KMS-11 (cell line): ENCODE results near the gene AKNA.

Source experiments
- H2AFZ ChIP-seq: fragments of 200-600 bp; sonication (generic); 2 replicates; pipeline ENCODE4 v1.6.1; 2016; ENCODE audit warnings: antibody characterized with exemption, mixed run types, low read depth
- H3K27ac ChIP-seq: fragments of 200-600 bp; sonication (generic); 2 replicates; pipeline ENCODE4 v1.6.1; 2016; ENCODE audit warnings: mild to moderate bottlenecking, mixed run types
- H3K27me3 ChIP-seq: fragments of 200-600 bp; sonication (generic); 2 replicates; pipeline ENCODE4 v1.6.1; 2017; ENCODE audit warnings: mild to moderate bottlenecking, low read depth, mixed run types, moderate library complexity; ENCODE audit not compliant: insufficient read depth
- H3K36me3 ChIP-seq: fragments of 200-600 bp; sonication (generic); 2 replicates; pipeline ENCODE4 v1.6.1; 2017; ENCODE audit warnings: mild to moderate bottlenecking, mixed run types; ENCODE audit not compliant: insufficient read depth
- H3K4me1 ChIP-seq: fragments of 200-600 bp; sonication (generic); 2 replicates; pipeline ENCODE4 v1.6.1; 2016; ENCODE audit warnings: mild to moderate bottlenecking, low read depth, mixed run types; ENCODE audit not compliant: poor library complexity, severe bottlenecking
- H3K4me2 ChIP-seq: fragments of 200-600 bp; sonication (generic); 2 replicates; pipeline ENCODE4 v1.7.0; 2016; ENCODE audit warnings: mild to moderate bottlenecking, mixed run types
- H3K4me3 ChIP-seq: fragments of 200-600 bp; sonication (generic); IDR thresholded peaks from 2 replicates; pipeline ENCODE4 v1.6.1; 2017; ENCODE audit warnings: low read depth, low read length, mixed read lengths; ENCODE audit not compliant: insufficient read depth
- H3K79me2 ChIP-seq: fragments of 200-600 bp; sonication (generic); 2 replicates; pipeline ENCODE4 v1.6.1; 2016; ENCODE audit warnings: low read depth, mixed run types; ENCODE audit not compliant: insufficient read depth
- H3K9ac ChIP-seq: fragments of 200-600 bp; sonication (generic); 2 replicates; pipeline ENCODE4 v1.6.1; 2016; ENCODE audit warnings: mild to moderate bottlenecking, mixed run types
- H4K20me1 ChIP-seq: fragments of 200-600 bp; sonication (generic); 2 replicates; pipeline ENCODE4 v1.6.1; 2016; ENCODE audit warnings: mild to moderate bottlenecking, mixed run types; ENCODE audit not compliant: insufficient read depth
- TF ChIP-seq, protein P1 (sequence below): fragments of 200-600 bp; sonication (generic); conservative IDR thresholded peaks from 2 replicates; pipeline ENCODE4 v1.6.1; 2017; ENCODE audit warnings: low read depth, mild to moderate bottlenecking, antibody characterized with exemption, low read length, moderate library complexity, mixed read lengths

AKNA gene

DNA sequence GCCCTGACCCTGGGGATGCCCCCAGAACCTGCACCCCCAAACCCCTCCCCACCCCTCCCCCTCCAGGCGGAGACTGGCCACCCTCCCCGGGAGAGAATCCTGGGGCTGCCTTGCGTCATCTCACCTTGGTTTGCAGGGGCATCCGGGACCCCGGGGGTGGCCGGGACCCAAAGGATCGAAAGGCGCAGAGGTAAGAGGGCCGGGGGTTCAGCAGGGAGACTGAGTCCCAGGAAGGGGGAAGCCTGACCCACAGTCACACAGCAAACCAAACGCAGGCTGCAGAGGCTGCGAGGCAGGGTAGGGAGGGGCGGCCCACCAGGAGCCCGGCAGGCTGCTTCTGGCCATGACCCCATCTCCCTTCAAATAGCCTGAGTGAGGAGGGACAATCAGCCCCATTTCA is 98.7 kb downstream of the AKNA start:
- H3K36me3 ChIP-seq, result no peaks in the 10 kb centered on the region
- no peak overlapping the region for H3K27ac ChIP-seq
- H3K4me1 ChIP-seq, result no peaks in the 10 kb centered on the region
- no peak overlapping the region for H3K4me2 ChIP-seq
- no peak overlapping the region for H3K4me3 ChIP-seq
- H2AFZ ChIP-seq, result no peak overlapping the region
- H4K20me1 ChIP-seq, result no peaks in the 10 kb centered on the region
- H3K79me2 ChIP-seq, result no peaks in the 10 kb centered on the region
- H3K9ac ChIP-seq, result no peak overlapping the region
- H3K27me3 ChIP-seq, result no peaks in the 10 kb centered on the region
- TF ChIP-seq, protein P1, sequence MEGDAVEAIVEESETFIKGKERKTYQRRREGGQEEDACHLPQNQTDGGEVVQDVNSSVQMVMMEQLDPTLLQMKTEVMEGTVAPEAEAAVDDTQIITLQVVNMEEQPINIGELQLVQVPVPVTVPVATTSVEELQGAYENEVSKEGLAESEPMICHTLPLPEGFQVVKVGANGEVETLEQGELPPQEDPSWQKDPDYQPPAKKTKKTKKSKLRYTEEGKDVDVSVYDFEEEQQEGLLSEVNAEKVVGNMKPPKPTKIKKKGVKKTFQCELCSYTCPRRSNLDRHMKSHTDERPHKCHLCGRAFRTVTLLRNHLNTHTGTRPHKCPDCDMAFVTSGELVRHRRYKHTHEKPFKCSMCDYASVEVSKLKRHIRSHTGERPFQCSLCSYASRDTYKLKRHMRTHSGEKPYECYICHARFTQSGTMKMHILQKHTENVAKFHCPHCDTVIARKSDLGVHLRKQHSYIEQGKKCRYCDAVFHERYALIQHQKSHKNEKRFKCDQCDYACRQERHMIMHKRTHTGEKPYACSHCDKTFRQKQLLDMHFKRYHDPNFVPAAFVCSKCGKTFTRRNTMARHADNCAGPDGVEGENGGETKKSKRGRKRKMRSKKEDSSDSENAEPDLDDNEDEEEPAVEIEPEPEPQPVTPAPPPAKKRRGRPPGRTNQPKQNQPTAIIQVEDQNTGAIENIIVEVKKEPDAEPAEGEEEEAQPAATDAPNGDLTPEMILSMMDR, result no peak

DNA sequence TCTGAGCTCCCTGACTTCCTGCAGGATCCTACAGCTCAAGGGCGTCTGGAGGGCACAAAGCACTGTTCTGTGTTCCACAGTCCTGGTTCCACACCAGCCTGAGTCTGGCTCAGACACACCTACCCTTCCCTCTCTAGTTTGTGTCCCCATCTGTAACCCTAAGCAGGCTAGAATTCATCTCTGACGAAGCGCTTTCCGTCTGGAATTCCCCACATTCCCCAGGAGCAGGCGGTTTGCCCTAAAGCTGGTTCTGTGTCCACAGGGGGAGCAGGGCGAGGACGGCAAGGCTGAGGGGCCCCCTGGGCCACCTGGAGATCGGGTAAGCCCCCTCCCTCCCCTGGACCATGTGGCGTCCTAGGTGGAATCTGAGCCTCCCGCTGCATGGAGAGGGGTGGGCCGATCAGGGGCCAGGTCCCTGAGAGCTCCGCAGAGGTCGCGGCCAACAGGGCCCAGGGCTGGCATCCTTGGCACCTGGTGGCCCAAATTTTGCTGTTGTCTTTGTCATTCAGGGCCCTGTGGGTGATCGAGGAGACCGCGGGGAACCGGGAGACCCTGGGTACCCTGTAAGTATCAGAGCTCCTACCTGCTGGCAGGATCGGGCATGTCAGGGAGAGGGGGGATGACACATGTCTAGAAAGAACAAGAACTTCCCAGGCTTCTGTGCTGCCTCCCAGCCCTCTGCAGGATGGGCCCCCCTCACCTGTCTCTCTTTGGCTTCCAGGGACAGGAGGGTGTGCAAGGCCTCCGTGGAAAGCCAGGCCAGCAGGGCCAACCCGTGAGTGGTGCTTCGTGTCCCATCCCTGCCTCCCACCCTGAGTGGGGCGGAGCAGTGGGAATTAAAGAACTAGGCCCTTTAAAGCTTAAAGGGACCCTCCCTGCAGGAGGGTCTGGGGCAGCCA is 99.3 kb downstream of the AKNA start:
- H3K4me3 ChIP-seq, result no peak overlapping the region
- no peaks in the 10 kb centered on the region for H3K79me2 ChIP-seq
- no peak overlapping the region for H2AFZ ChIP-seq
- H3K27ac ChIP-seq, result no peak overlapping the region
- H3K27me3 ChIP-seq, result no peaks in the 10 kb centered on the region
- no peaks in the 10 kb centered on the region for H3K36me3 ChIP-seq
- no peak overlapping the region for H3K4me2 ChIP-seq
- no peaks in the 10 kb centered on the region for H3K4me1 ChIP-seq
- H3K9ac ChIP-seq, result no peak overlapping the region
- TF ChIP-seq, protein P1, result no peak
- H4K20me1 ChIP-seq, result no peaks in the 10 kb centered on the region

DNA sequence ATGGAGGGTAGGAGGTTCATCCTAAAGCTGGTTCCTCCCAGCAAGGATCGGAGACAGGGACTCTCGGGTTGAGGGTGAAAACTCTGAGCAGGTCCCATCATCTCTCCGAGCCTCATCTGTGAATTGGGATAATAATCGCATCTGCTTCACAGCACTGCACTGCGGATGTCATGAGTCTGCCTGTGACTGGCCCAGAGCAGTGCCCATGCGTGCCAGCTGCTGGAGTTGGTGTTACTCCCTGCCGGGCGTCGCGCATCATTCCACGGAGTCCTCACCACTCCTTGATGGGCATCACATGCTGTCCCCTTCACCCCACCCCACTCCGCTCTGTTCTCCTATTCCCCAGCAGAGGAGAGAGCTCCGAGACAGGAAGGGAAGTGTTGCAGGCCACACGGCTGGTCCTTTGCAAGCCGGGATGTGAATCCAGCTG is 100.0 kb downstream of the AKNA start:
- TF ChIP-seq, protein P1, result no peak
- Histone ChIP-seq H3K4me2 (no peak overlapping the region), H3K27ac (no peak overlapping the region), H4K20me1 (no peaks in the 10 kb centered on the region), H3K9ac (no peak overlapping the region), H2AFZ (no peak overlapping the region), H3K4me1 (peaks cover 3% of the 10 kb centered on the region), H3K36me3 (no peaks in the 10 kb centered on the region), H3K79me2 (no peaks in the 10 kb centered on the region), H3K4me3 (no peak overlapping the region), H3K27me3 (no peaks in the 10 kb centered on the region)

DNA sequence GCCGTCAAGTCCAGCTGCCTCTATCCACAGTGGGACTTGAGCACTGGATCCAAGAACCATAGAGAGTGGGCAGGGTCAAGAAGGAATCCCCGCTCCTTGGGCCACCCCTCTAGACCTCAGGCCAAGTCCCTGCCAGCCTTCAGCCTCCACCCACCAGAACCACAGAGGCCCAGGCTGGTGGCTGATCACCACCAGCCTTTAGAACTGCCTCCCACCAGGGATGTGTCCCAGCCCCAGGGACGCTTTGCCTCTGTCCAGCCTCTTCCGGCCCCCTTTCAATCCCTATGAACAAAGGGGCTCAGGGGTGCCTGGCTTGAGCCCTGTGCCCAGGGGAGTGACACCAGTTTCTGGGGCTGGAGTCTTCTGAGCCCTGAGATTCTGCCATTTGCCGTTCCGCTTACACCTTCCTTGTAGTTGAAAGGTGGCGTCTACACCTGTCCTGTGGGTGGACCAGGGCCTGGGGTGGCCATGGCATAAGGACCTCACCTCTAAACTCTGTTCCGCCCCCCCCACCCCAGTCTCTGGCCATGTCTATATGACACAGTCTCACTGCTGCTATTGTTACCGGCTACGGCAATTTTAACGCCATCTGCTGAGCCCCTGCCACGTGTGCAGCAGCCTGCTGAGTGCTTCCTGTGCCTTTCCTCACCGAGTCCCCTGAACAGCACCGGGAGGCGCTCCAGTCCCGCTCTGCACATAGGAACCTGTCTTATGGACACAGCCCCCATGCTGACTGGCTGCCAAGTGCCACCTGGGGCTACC is 100.6 kb downstream of the AKNA start:
- Histone ChIP-seq H3K79me2 (no peaks in the 10 kb centered on the region), H3K27me3 (no peaks in the 10 kb centered on the region), H3K4me2 (no peak overlapping the region), H4K20me1 (no peaks in the 10 kb centered on the region), H3K36me3 (no peaks in the 10 kb centered on the region), H3K9ac (no peak overlapping the region), H3K4me1 (peaks cover 4% of the 10 kb centered on the region), H2AFZ (no peak overlapping the region), H3K4me3 (no peak overlapping the region), H3K27ac (no peak overlapping the region)
- TF ChIP-seq, protein P1, result no peak
